Measurements from ENCODE around the gene SULF2.

The SULF2 gene

GRCh38 chr20:47713878-47714450, 71.3 kb downstream of the SULF2 start:
- DNase-seq: no peak
- Histone ChIP-seq H3K4me3 (ENCODE audit: insufficient read depth, low read depth, low read length, poor library complexity, severe bottlenecking) (no peak overlapping the region), H3K9me3 (ENCODE audit: control insufficient read depth, low read length) (no peaks in the 10 kb centered on the region), H3K4me1 (ENCODE audit: control insufficient read depth, insufficient read depth, low read length, poor library complexity, severe bottlenecking) (no peaks in the 10 kb centered on the region), H3K27me3 (replicated peaks; ENCODE audit: control insufficient read depth, insufficient read depth, low read length, poor library complexity, severe bottlenecking) (no peaks in the 10 kb centered on the region), H3K36me3 (ENCODE audit: control insufficient read depth, insufficient read depth, low read length) (no peaks in the 10 kb centered on the region), H3K27ac (ENCODE audit: insufficient read depth, low read length, poor library complexity, severe bottlenecking) (no peak overlapping the region)

- Histone ChIP-seq H3K9me3 (ENCODE audit: control insufficient read depth, low read length) (no peaks in the 10 kb centered on the region), H3K27me3 (replicated peaks; ENCODE audit: control insufficient read depth, insufficient read depth, low read length, poor library complexity, severe bottlenecking) (no peaks in the 10 kb centered on the region), H3K27ac (ENCODE audit: insufficient read depth, low read length, poor library complexity, severe bottlenecking) (no peak overlapping the region), H3K4me3 (ENCODE audit: insufficient read depth, low read depth, low read length, poor library complexity, severe bottlenecking) (no peak overlapping the region), H3K36me3 (ENCODE audit: control insufficient read depth, insufficient read depth, low read length) (no peaks in the 10 kb centered on the region), H3K4me1 (ENCODE audit: control insufficient read depth, insufficient read depth, low read length, poor library complexity, severe bottlenecking) (no peaks in the 10 kb centered on the region)
- no peak for DNase-seq
These were observed 72.1 kb downstream of the SULF2 start for GRCh38 chr20:47713163-47713562.

- H3K36me3 ChIP-seq (ENCODE audit: control insufficient read depth, insufficient read depth, low read length): no peaks in the 10 kb centered on the region
- no peak for DNase-seq
These were observed 74.1 kb downstream of the SULF2 start for GRCh38 chr20:47711046-47711752.

GRCh38 chr20:47710665-47711045, 74.6 kb downstream of the SULF2 start:
- Histone ChIP-seq H3K36me3 (ENCODE audit: control insufficient read depth, insufficient read depth, low read length) (no peaks in the 10 kb centered on the region), H3K9me3 (ENCODE audit: control insufficient read depth, low read length) (no peaks in the 10 kb centered on the region), H3K4me1 (ENCODE audit: control insufficient read depth, insufficient read depth, low read length, poor library complexity, severe bottlenecking) (no peaks in the 10 kb centered on the region), H3K27me3 (replicated peaks; ENCODE audit: control insufficient read depth, insufficient read depth, low read length, poor library complexity, severe bottlenecking) (no peaks in the 10 kb centered on the region), H3K27ac (ENCODE audit: insufficient read depth, low read length, poor library complexity, severe bottlenecking) (no peak overlapping the region), H3K4me3 (ENCODE audit: insufficient read depth, low read depth, low read length, poor library complexity, severe bottlenecking) (no peak overlapping the region)
- no peak for DNase-seq

More at GRCh38 chr20:47711046-47711752, 74.1 kb downstream of the SULF2 start:
- Histone ChIP-seq H3K4me3 (ENCODE audit: insufficient read depth, low read depth, low read length, poor library complexity, severe bottlenecking) (no peak overlapping the region), H3K4me1 (ENCODE audit: control insufficient read depth, insufficient read depth, low read length, poor library complexity, severe bottlenecking) (no peaks in the 10 kb centered on the region), H3K27me3 (replicated peaks; ENCODE audit: control insufficient read depth, insufficient read depth, low read length, poor library complexity, severe bottlenecking) (no peaks in the 10 kb centered on the region), H3K27ac (ENCODE audit: insufficient read depth, low read length, poor library complexity, severe bottlenecking) (no peak overlapping the region), H3K9me3 (ENCODE audit: control insufficient read depth, low read length) (no peaks in the 10 kb centered on the region)

GRCh38 chr20:47708953-47709833, 76.1 kb downstream of the SULF2 start:
- H3K27ac ChIP-seq (ENCODE audit: insufficient read depth, low read length, poor library complexity, severe bottlenecking): no peak overlapping the region

GRCh38 chr20:47708140-47708807, 77.0 kb downstream of the SULF2 start:
- no peaks in the 10 kb centered on the region for H3K4me1 ChIP-seq (ENCODE audit: control insufficient read depth, insufficient read depth, low read length, poor library complexity, severe bottlenecking)
- no peak for DNase-seq
- H3K27ac ChIP-seq (ENCODE audit: insufficient read depth, low read length, poor library complexity, severe bottlenecking): no peak overlapping the region
- H3K4me3 ChIP-seq (ENCODE audit: insufficient read depth, low read depth, low read length, poor library complexity, severe bottlenecking): no peak overlapping the region
- H3K27me3 ChIP-seq (replicated peaks; ENCODE audit: control insufficient read depth, insufficient read depth, low read length, poor library complexity, severe bottlenecking): no peaks in the 10 kb centered on the region
- no peaks in the 10 kb centered on the region for H3K36me3 ChIP-seq (ENCODE audit: control insufficient read depth, insufficient read depth, low read length)
- H3K9me3 ChIP-seq (ENCODE audit: control insufficient read depth, low read length): no peaks in the 10 kb centered on the region

More at GRCh38 chr20:47708953-47709833, 76.1 kb downstream of the SULF2 start:
- DNase-seq: no peak
- H3K27me3 ChIP-seq (replicated peaks; ENCODE audit: control insufficient read depth, insufficient read depth, low read length, poor library complexity, severe bottlenecking): no peaks in the 10 kb centered on the region
- H3K9me3 ChIP-seq (ENCODE audit: control insufficient read depth, low read length): no peaks in the 10 kb centered on the region
- no peak overlapping the region for H3K4me3 ChIP-seq (ENCODE audit: insufficient read depth, low read depth, low read length, poor library complexity, severe bottlenecking)
- no peaks in the 10 kb centered on the region for H3K4me1 ChIP-seq (ENCODE audit: control insufficient read depth, insufficient read depth, low read length, poor library complexity, severe bottlenecking)
- H3K36me3 ChIP-seq (ENCODE audit: control insufficient read depth, insufficient read depth, low read length): no peaks in the 10 kb centered on the region

GRCh38 chr20:47706345-47706744, 78.9 kb downstream of the SULF2 start:
- no peak overlapping the region for H3K27ac ChIP-seq (ENCODE audit: insufficient read depth, low read length, poor library complexity, severe bottlenecking)
- no peak overlapping the region for H3K4me3 ChIP-seq (ENCODE audit: insufficient read depth, low read depth, low read length, poor library complexity, severe bottlenecking)
- no peak for DNase-seq
- no peaks in the 10 kb centered on the region for H3K36me3 ChIP-seq (ENCODE audit: control insufficient read depth, insufficient read depth, low read length)
- H3K27me3 ChIP-seq (replicated peaks; ENCODE audit: control insufficient read depth, insufficient read depth, low read length, poor library complexity, severe bottlenecking): no peaks in the 10 kb centered on the region
- H3K9me3 ChIP-seq (ENCODE audit: control insufficient read depth, low read length): no peaks in the 10 kb centered on the region
- no peaks in the 10 kb centered on the region for H3K4me1 ChIP-seq (ENCODE audit: control insufficient read depth, insufficient read depth, low read length, poor library complexity, severe bottlenecking)

- H3K4me1 ChIP-seq (ENCODE audit: control insufficient read depth, insufficient read depth, low read length, poor library complexity, severe bottlenecking): no peaks in the 10 kb centered on the region
- H3K36me3 ChIP-seq (ENCODE audit: control insufficient read depth, insufficient read depth, low read length): no peaks in the 10 kb centered on the region
- H3K27ac ChIP-seq (ENCODE audit: insufficient read depth, low read length, poor library complexity, severe bottlenecking): no peak overlapping the region
- H3K4me3 ChIP-seq (ENCODE audit: insufficient read depth, low read depth, low read length, poor library complexity, severe bottlenecking): no peak overlapping the region
- no peaks in the 10 kb centered on the region for H3K27me3 ChIP-seq (replicated peaks; ENCODE audit: control insufficient read depth, insufficient read depth, low read length, poor library complexity, severe bottlenecking)
- DNase-seq: no peak
- H3K9me3 ChIP-seq (ENCODE audit: control insufficient read depth, low read length): no peaks in the 10 kb centered on the region
These were observed 79.8 kb downstream of the SULF2 start for GRCh38 chr20:47705497-47705856.

GRCh38 chr20:47704746-47705496, 80.4 kb downstream of the SULF2 start:
- H3K36me3 ChIP-seq (ENCODE audit: control insufficient read depth, insufficient read depth, low read length): no peaks in the 10 kb centered on the region
- H3K9me3 ChIP-seq (ENCODE audit: control insufficient read depth, low read length): no peaks in the 10 kb centered on the region
- H3K4me3 ChIP-seq (ENCODE audit: insufficient read depth, low read depth, low read length, poor library complexity, severe bottlenecking): no peak overlapping the region
- no peaks in the 10 kb centered on the region for H3K27me3 ChIP-seq (replicated peaks; ENCODE audit: control insufficient read depth, insufficient read depth, low read length, poor library complexity, severe bottlenecking)
- DNase-seq: no peak
- H3K4me1 ChIP-seq (ENCODE audit: control insufficient read depth, insufficient read depth, low read length, poor library complexity, severe bottlenecking): no peaks in the 10 kb centered on the region
- no peak overlapping the region for H3K27ac ChIP-seq (ENCODE audit: insufficient read depth, low read length, poor library complexity, severe bottlenecking)

Data from effector memory CD4-positive, alpha-beta T cell (primary cell).